Hepatocyte (in vitro differentiated cells): ENCODE measurements around the gene BRPF3. TPM values are rescaled to one million over a fixed set of nuclear protein-coding genes. Genes with fewer than 3 reads are reported as not detected.

ENCODE experiments used
- DNase-seq: peaks from one replicate; pipeline ENCODE4 v3.0.0-alpha.2; 2016; ENCODE audit warnings: low spot score
- H2AFZ ChIP-seq: fragments of 200-600 bp; sonication (generic); 2 replicates; pipeline ENCODE4 v1.6.0; 2016; ENCODE audit warnings: antibody characterized with exemption, mild to moderate bottlenecking
- H3K27ac ChIP-seq: fragments of 200-600 bp; sonication (generic); 2 replicates; pipeline ENCODE4 v1.5.1; 2016; ENCODE audit warnings: mild to moderate bottlenecking
- H3K27me3 ChIP-seq: fragments of 200-600 bp; sonication (generic); 2 replicates; pipeline ENCODE4 v1.6.1; 2016
- H3K36me3 ChIP-seq: fragments of 200-600 bp; sonication (generic); replicated peaks from 2 replicates; pipeline ENCODE4 v1.5.1; 2016; ENCODE audit warnings: low read depth; ENCODE audit not compliant: insufficient read depth
- H3K4me1 ChIP-seq: fragments of 200-600 bp; sonication (generic); 2 replicates; pipeline ENCODE4 v1.5.1; 2016; ENCODE audit warnings: mild to moderate bottlenecking, moderate library complexity; ENCODE audit not compliant: insufficient read depth
- H3K4me2 ChIP-seq: fragments of 200-600 bp; sonication (generic); 2 replicates; pipeline ENCODE4 v1.6.0; 2016
- H3K4me3 ChIP-seq: fragments of 200-600 bp; sonication (generic); 2 replicates; pipeline ENCODE4 v1.5.1; 2016; ENCODE audit warnings: mild to moderate bottlenecking
- H3K79me2 ChIP-seq: fragments of 200-600 bp; sonication (generic); 2 replicates; pipeline ENCODE4 v1.6.0; 2017; ENCODE audit warnings: mild to moderate bottlenecking
- H3K9me2 ChIP-seq: fragments of 200-600 bp; sonication (generic); replicated peaks from 2 replicates; pipeline ENCODE4 v1.6.0; 2017; ENCODE audit warnings: mild to moderate bottlenecking; ENCODE audit not compliant: insufficient read depth
- H3K9me3 ChIP-seq: fragments of 200-600 bp; sonication (generic); 2 replicates; pipeline ENCODE4 v1.5.1; 2016; ENCODE audit warnings: low read depth, mild to moderate bottlenecking
- H4K20me1 ChIP-seq: fragments of 200-600 bp; sonication (generic); 2 replicates; pipeline ENCODE4 v1.6.0; 2016; ENCODE audit warnings: mild to moderate bottlenecking; ENCODE audit not compliant: insufficient read depth, poor library complexity, severe bottlenecking
- EZH2 ChIP-seq: fragments of 200-600 bp; sonication (generic); IDR thresholded peaks from 2 replicates; pipeline ENCODE4 v1.6.1; 2016; ENCODE audit warnings: antibody characterized with exemption, mild to moderate bottlenecking, borderline replicate concordance
- EZH2phosphoT487 ChIP-seq: fragments of 200-600 bp; sonication (generic); IDR thresholded peaks from one replicate; pipeline ENCODE4 v1.6.1; 2018; ENCODE audit warnings: antibody characterized with exemption, mild to moderate bottlenecking, low read depth, moderate library complexity; ENCODE audit not compliant: unreplicated experiment, severe bottlenecking
- WGBS: methylation state at CpG from one replicate; pipeline ENCODE4 v1.1.6; 2016; ENCODE audit warnings: low lambda C conversion rate; ENCODE audit errors: missing lambda C conversion rate; 5-methylcytosine and 5-hydroxymethylcytosine counted together
- polyA plus RNA-seq: library from polyadenylated mRNA; unstranded; fragments of >200 nt; fragmentation: Nextera tagmentation; extraction: Ambion mirVana; gene quantifications from 2 replicates; pipeline ENCODE4 v1.2.1, GENCODE V29; 2016
- total RNA-seq: library from RNA; depleted of rRNA; stranded (reverse); fragments of >200 nt; gene quantifications from 2 replicates; pipeline ENCODE4 v1.2.3, GENCODE V29; 2014
- TF ChIP-seq, protein P1 (sequence below): fragments of 200-600 bp; sonication (generic); IDR thresholded peaks from 2 replicates; pipeline ENCODE4 v1.5.1; 2016; ENCODE audit warnings: antibody characterized with exemption, mild to moderate bottlenecking; ENCODE audit not compliant: poor library complexity

BRPF3 gene
- total and polyA plus RNA-seq, 2 experiments from 2014 or later = 25.5 to 31.4 TPM

DNA sequence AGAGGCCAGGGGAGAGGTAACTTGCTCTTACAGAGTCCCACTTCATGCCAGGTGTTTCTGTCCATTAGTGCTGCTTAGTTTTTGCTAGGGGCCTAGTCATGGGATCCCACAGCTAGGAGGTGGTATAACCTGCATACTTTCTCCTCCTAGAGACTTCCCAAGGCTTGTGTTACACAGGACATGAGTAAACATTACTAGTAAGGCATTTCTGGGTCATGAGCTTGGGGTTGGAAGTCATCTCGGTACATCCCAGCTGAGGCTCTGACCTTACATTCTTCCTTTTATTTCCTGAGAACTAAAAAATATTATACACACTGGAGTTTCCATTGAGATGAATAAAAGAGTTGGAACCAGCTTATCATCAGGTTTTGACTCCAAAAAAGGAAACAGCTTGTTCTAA, 52.4 kb downstream of the BRPF3 start:
- Histone ChIP-seq H3K79me2 (no peaks in the 10 kb centered on the region), H4K20me1 (no peaks in the 10 kb centered on the region), H3K9me3 (no peaks in the 10 kb centered on the region), H3K4me2 (no peak overlapping the region), H2AFZ (no peak overlapping the region), H3K27ac (no peak overlapping the region), H3K27me3 (no peaks in the 10 kb centered on the region), H3K36me3 (no peaks in the 10 kb centered on the region), H3K4me1 (peaks cover 9% of the 10 kb centered on the region), H3K4me3 (no peak overlapping the region), H3K9me2 (no peaks in the 10 kb centered on the region)
- TF ChIP-seq, protein P1, sequence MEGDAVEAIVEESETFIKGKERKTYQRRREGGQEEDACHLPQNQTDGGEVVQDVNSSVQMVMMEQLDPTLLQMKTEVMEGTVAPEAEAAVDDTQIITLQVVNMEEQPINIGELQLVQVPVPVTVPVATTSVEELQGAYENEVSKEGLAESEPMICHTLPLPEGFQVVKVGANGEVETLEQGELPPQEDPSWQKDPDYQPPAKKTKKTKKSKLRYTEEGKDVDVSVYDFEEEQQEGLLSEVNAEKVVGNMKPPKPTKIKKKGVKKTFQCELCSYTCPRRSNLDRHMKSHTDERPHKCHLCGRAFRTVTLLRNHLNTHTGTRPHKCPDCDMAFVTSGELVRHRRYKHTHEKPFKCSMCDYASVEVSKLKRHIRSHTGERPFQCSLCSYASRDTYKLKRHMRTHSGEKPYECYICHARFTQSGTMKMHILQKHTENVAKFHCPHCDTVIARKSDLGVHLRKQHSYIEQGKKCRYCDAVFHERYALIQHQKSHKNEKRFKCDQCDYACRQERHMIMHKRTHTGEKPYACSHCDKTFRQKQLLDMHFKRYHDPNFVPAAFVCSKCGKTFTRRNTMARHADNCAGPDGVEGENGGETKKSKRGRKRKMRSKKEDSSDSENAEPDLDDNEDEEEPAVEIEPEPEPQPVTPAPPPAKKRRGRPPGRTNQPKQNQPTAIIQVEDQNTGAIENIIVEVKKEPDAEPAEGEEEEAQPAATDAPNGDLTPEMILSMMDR = no peak
- TF ChIP-seq EZH2 (no peak), EZH2phosphoT487 (no peak)
- DNase-seq = peak; percentile 42
- WGBS = 66% methylated on average over 1 of the region's 1 CpG

DNA sequence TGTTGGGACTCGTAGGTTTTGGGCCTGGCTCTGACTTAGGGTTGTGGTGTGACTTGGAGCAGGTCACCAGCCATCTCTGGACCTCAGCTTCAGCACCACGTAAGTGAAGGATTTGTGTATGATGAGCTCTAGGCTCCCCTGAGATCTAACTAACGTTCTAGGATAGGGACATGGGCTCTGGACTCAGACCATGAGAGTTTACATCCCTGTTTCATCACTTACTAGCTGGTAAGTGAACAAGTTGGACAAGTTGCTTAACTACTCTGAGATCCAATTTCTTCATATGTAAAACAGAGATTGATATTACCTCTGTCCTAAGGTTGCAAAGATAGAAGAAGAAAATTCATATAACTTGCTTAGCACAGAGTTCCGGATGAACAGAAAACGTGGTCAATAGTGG, 53.0 kb downstream of the BRPF3 start:
- DNase-seq = no peak
- no peak overlapping the region for H3K27ac ChIP-seq
- H3K79me2 ChIP-seq = no peaks in the 10 kb centered on the region
- TF ChIP-seq, protein P1 = no peak
- TF ChIP-seq EZH2 = no peak
- no peak for TF ChIP-seq EZH2phosphoT487
- H3K9me3 ChIP-seq = no peaks in the 10 kb centered on the region
- H3K36me3 ChIP-seq = no peaks in the 10 kb centered on the region
- no peaks in the 10 kb centered on the region for H3K9me2 ChIP-seq
- no peaks in the 10 kb centered on the region for H3K27me3 ChIP-seq
- H4K20me1 ChIP-seq = no peaks in the 10 kb centered on the region
- no peak overlapping the region for H2AFZ ChIP-seq
- H3K4me1 ChIP-seq = peaks cover 9% of the 10 kb centered on the region
- no peak overlapping the region for H3K4me3 ChIP-seq
- H3K4me2 ChIP-seq = no peak overlapping the region
- WGBS = 91% methylated on average over 5 of the region's 5 CpGs

DNA sequence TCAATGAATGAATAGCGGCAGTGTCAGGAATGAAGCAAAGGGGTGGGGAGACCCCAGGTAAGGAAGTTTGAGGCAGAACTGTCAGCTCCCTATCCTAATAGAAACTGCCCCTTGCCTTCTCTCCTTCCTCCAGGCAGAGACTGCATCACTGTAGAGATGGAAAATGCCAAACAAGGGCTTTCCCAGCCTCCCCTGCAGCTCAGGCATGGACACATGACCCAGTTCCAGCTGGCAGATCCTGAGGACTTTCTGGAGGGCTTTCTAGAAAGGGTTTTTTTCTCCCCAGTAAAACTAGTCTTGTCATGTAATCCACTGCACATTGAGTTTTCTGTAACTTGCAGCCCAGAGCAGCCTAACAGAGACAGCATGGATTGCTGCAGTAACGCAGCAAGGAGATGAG, 55.5 kb downstream of the BRPF3 start:
- H3K4me2 ChIP-seq = no peak overlapping the region
- peaks cover 9% of the 10 kb centered on the region for H3K4me1 ChIP-seq
- H3K27ac ChIP-seq = no peak overlapping the region
- H3K9me2 ChIP-seq = no peaks in the 10 kb centered on the region
- WGBS = 89% methylated on average over 2 of the region's 2 CpGs
- no peaks in the 10 kb centered on the region for H3K79me2 ChIP-seq
- H3K27me3 ChIP-seq = no peaks in the 10 kb centered on the region
- H3K4me3 ChIP-seq = no peak overlapping the region
- DNase-seq = no peak
- H3K9me3 ChIP-seq = no peaks in the 10 kb centered on the region
- H2AFZ ChIP-seq = no peak overlapping the region
- no peaks in the 10 kb centered on the region for H3K36me3 ChIP-seq
- no peak for TF ChIP-seq EZH2
- TF ChIP-seq, protein P1 = no peak
- TF ChIP-seq EZH2phosphoT487 = no peak
- H4K20me1 ChIP-seq = no peaks in the 10 kb centered on the region

DNA sequence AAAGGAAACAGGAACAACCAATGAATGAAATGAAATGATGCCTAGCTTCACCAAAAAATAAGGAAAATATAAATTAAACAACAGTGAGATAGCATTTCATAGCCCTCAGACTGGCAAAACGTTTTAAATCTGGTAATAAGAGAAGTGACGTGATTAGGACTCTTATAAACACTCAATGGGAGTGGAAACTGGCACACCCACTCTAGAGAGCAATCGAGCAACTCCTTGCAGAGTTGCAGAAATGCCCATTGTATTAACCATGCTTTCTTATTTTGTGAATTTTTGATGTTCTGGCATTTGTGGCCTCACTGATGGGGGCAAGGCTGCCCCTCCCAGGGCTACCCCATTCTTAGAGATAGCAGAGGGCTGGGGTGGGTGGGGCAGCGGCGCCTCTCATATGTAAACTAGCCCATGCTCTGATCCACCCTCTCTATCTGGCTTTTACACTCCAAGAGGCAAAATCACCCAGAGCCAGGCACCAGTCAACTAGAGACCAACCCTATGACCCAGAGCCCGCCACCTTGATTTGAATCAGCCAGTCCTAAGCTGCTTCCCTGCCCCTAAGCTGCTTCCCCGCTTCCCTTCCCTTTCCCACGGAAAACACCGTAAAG, 67.0 kb downstream of the BRPF3 start:
- H3K79me2 ChIP-seq = no peaks in the 10 kb centered on the region
- no peak overlapping the region for H3K27ac ChIP-seq
- no peaks in the 10 kb centered on the region for H3K27me3 ChIP-seq
- no peak overlapping the region for H3K4me2 ChIP-seq
- 81% methylated on average over 9 of the region's 9 CpGs for WGBS
- H3K4me1 ChIP-seq = no peaks in the 10 kb centered on the region
- DNase-seq = no peak
- H3K36me3 ChIP-seq = no peaks in the 10 kb centered on the region
- TF ChIP-seq EZH2phosphoT487 = no peak
- no peak for TF ChIP-seq EZH2
- TF ChIP-seq, protein P1 = no peak
- H3K4me3 ChIP-seq = no peak overlapping the region
- H3K9me3 ChIP-seq = no peaks in the 10 kb centered on the region
- no peaks in the 10 kb centered on the region for H3K9me2 ChIP-seq
- no peaks in the 10 kb centered on the region for H4K20me1 ChIP-seq
- H2AFZ ChIP-seq = no peak overlapping the region
